ENCODE results near the gene DNAI4. TPM values are rescaled to one million over a fixed set of nuclear protein-coding genes. Genes with fewer than 3 reads are reported as not detected.

DNAI4 gene
- total and polyA plus RNA-seq, 2 of the 8 experiments (the other 6 are each of a cell fraction or from before 2014, with no cell fraction given), result 0.32 to 2.1 TPM

DNA sequence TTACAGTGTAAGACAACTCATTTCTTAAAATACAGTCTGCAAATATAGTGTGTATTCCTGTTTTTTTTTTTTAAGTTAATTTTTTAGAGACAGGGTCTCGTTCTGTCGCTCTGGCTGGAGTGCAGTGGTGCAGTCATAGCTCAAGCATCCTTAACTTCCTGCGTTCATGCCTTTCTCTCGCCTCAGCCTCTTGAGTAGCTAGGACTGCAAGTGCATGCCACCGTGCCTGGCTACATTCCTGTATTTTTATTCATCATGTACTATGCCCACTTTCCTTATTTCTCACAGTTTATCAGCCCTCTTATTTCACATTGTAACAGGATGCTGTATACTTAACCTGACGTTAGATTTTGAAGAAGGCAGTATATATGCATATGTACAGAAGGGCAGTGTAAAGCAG is 26.9 kb upstream of the DNAI4 start:
- H3K4me1 ChIP-seq (replicated peaks in 1 of 4; ENCODE audit: control insufficient read depth in 3 of 4, insufficient read depth in 4 of 4, low read length in 3 of 4), result no peaks in the 10 kb centered on the region
- H4K91ac ChIP-seq (replicated peaks; ENCODE audit: insufficient read length, low read length), result no peak overlapping the region
- ChIA-PET POLR2A (ENCODE audit: partially characterized antibody) (interaction anchor here (1.0 kb wide), 1 partner anchor 14 kb away, joined by 3 read pairs; no protein-coding TSS in a partner anchor), CTCF (ENCODE audit: partially characterized antibody) (interaction anchor here (0.8 kb wide), 1 partner anchor 262 kb away, joined by 3 read pairs; no protein-coding TSS in a partner anchor)
- H3K14ac ChIP-seq (ENCODE audit: insufficient read length), result no peak overlapping the region
- H3K23ac ChIP-seq (ENCODE audit: insufficient read length), result no peak overlapping the region
- FAIRE-seq (no peak), DNase-seq (ENCODE audit: low read depth in 1 of 2, low spot score in 2 of 2) (no peak)
- H3K4me2 ChIP-seq (ENCODE audit: insufficient read depth in 1 of 2, low read depth in 2 of 2, low read length in 2 of 2), result no peak overlapping the region
- no peaks in the 10 kb centered on the region for H3K27me3 ChIP-seq (replicated peaks in 1 of 4; ENCODE audit: control insufficient read depth in 3 of 4, extremely low read depth in 1 of 4, insufficient read depth in 3 of 4, low read length in 3 of 4)
- no peak overlapping the region for H4K5ac ChIP-seq (ENCODE audit: insufficient read length, low read depth, low read length)
- no peaks in the 10 kb centered on the region; the same call in 1 of the 2 replicates for H3K79me1 ChIP-seq (ENCODE audit: low read depth, low read length)
- no peak overlapping the region for H3K4ac ChIP-seq (replicated peaks; ENCODE audit: insufficient read length, low read depth, low read length)
- H2AK5ac ChIP-seq (ENCODE audit: low read depth, low read length), result no peak overlapping the region
- H3K23me2 ChIP-seq (ENCODE audit: low read depth, low read length), result no peaks in the 10 kb centered on the region
- no peak overlapping the region for H3K4me3 ChIP-seq (ENCODE audit: extremely low read depth in 1 of 4, insufficient read depth in 2 of 4, low read depth in 3 of 4, low read length in 4 of 4)
- no peak overlapping the region for H2BK20ac ChIP-seq (ENCODE audit: low read length)
- no peak overlapping the region for H3K56ac ChIP-seq (replicated peaks; ENCODE audit: insufficient read length, low read depth, low read length)
- peaks cover 3 to 8% of the 10 kb centered on the region in 2 experiments for H4K20me1 ChIP-seq (replicated peaks in 1 of 2; ENCODE audit: control insufficient read depth in 1 of 2, insufficient read depth in 2 of 2, low read length in 2 of 2)
- no peak overlapping the region for H3K9ac ChIP-seq (replicated peaks in 1 of 4; ENCODE audit: extremely low read depth in 1 of 4, low read depth in 3 of 4, low read length in 3 of 4)
- no peak overlapping the region for H2BK15ac ChIP-seq (ENCODE audit: low read length)
- 99% methylated on average over 6 of the region's 6 CpGs; no CpG with 5 or more reads in 1 of the 2 experiments for WGBS, 2 experiments (ENCODE audit: extremely low coverage in 1 of 2, insufficient coverage in 1 of 2, insufficient read length in 1 of 2, insufficient replicate concordance in 2 of 2, low coverage in 1 of 2, low lambda C conversion rate in 2 of 2, missing lambda C conversion rate in 1 of 2)
- no peak overlapping the region for H2BK120ac ChIP-seq (replicated peaks; ENCODE audit: low read depth, low read length)
- H2BK12ac ChIP-seq (ENCODE audit: low read depth, low read length), result no peak overlapping the region
- H2AFZ ChIP-seq (ENCODE audit: low read length), result no peak overlapping the region
- H3K36me3 ChIP-seq (ENCODE audit: control insufficient read depth in 2 of 4, insufficient read depth in 4 of 4, low read length in 3 of 4), result peaks cover 0 to 27% (median 11%) of the 10 kb centered on the region in 4 experiments; a peak in 5 of 8 replicates
- no peaks in the 10 kb centered on the region for H3K9me3 ChIP-seq (ENCODE audit: insufficient read depth in 2 of 2, low read depth in 1 of 2, low read length in 1 of 2)
- H3K79me2 ChIP-seq (ENCODE audit: control insufficient read depth in 1 of 2, insufficient read depth in 2 of 2, low read length in 2 of 2), result no peaks in the 10 kb centered on the region
- no peak overlapping the region for H3K27ac ChIP-seq (ENCODE audit: low read depth, low read length)
- no peak overlapping the region for H2BK5ac ChIP-seq (ENCODE audit: low read depth, low read length)
- H3K18ac ChIP-seq (ENCODE audit: extremely low read depth, low read length), result no peak overlapping the region
- H4K8ac ChIP-seq (ENCODE audit: extremely low read depth, insufficient read depth, low read length), result no peak overlapping the region
- no peak for TF ChIP-seq CHD2 (IDR thresholded peaks at IDR 0.05; ENCODE audit: low read length)
- no peak for TF ChIP-seq NANOG (IDR thresholded peaks at IDR 0.05; ENCODE audit: insufficient read depth, low read depth, low read length, poor library complexity, severe bottlenecking)
- TF ChIP-seq CEBPB (IDR thresholded peaks at IDR 0.05; ENCODE audit: low read depth, low read length), result no peak
- TF ChIP-seq ZNF274 (IDR thresholded peaks at IDR 0.05; ENCODE audit: borderline replicate concordance, extremely low read depth, low read length), result no peak
- no peak for TF ChIP-seq MAFK (IDR thresholded peaks at IDR 0.05; ENCODE audit: low read depth, low read length)
- TF ChIP-seq YY1 (IDR thresholded peaks at IDR 0.05; ENCODE audit: low read depth, low read length), result no peak
- no peak for TF ChIP-seq RAD21 (IDR thresholded peaks at IDR 0.05 in 1 of 2, conservative IDR thresholded peaks at IDR 0.05 in 1 of 2; ENCODE audit: low read depth in 2 of 2, low read length in 2 of 2)
- TF ChIP-seq BCL11A (IDR thresholded peaks at IDR 0.05; ENCODE audit: low read depth in 2 of 2, low read length in 2 of 2), result no peak
- no peak for TF ChIP-seq CBX8 (IDR thresholded peaks at IDR 0.05; ENCODE audit: borderline replicate concordance, low read depth, low read length)
- no peak for TF ChIP-seq GTF2F1 (IDR thresholded peaks at IDR 0.05; ENCODE audit: borderline replicate concordance, low read depth, low read length)
- TF ChIP-seq SIRT6 (IDR thresholded peaks at IDR 0.05; ENCODE audit: low read length), result no peak
- no peak for TF ChIP-seq KDM4A (IDR thresholded peaks at IDR 0.05; ENCODE audit: low read depth, low read length, severe bottlenecking)
- TF ChIP-seq, protein P1, sequence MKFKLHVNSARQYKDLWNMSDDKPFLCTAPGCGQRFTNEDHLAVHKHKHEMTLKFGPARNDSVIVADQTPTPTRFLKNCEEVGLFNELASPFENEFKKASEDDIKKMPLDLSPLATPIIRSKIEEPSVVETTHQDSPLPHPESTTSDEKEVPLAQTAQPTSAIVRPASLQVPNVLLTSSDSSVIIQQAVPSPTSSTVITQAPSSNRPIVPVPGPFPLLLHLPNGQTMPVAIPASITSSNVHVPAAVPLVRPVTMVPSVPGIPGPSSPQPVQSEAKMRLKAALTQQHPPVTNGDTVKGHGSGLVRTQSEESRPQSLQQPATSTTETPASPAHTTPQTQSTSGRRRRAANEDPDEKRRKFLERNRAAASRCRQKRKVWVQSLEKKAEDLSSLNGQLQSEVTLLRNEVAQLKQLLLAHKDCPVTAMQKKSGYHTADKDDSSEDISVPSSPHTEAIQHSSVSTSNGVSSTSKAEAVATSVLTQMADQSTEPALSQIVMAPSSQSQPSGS (IDR thresholded peaks at IDR 0.05; ENCODE audit: low read length), result no peak

All from H1 (cell line).